K562 (cell line): ENCODE data around the gene TTLL4. TPM values are rescaled to one million over a fixed set of nuclear protein-coding genes. Genes with fewer than 3 reads are reported as not detected.

Experiments
- ATAC-seq: fragments of 200-7000 bp; cut with Tn5 transposase; 3 replicates; pipeline ENCODE4 v1.9.1; 2020; ENCODE audit warnings: moderate library complexity
- BruUV-seq: library from RNA; stranded (reverse); fragments of 400-500 nt; replicated peaks from 2 replicates; lab custom pipeline; 2021; lab: Mats Ljungman, UMichigan
- CTCF ChIA-PET: fragments of 300-600 bp; formaldehyde crosslinking; extraction: SDS; loops from one replicate; lab custom pipeline; 2021; ENCODE audit warnings: low intra/inter-chr PET ratio; lab: Yijun Ruan, JAX
- POLR2A ChIA-PET: fragments of 300-600, 350-650 bp; sonication (Branson Sonifier 250); formaldehyde crosslinking; extraction: SDS; loops from one replicate; lab custom pipeline; 2021; ENCODE audit warnings: antibody characterized with exemption, inconsistent platforms; lab: Yijun Ruan, JAX
- DNase-seq, 4 experiments: peaks; one replicate each; pipeline versions ENCODE4 v3.0.0 to v3.0.0-alpha.2; 2011 to 2018; ENCODE audit warnings: low spot score in 3 of 4, mixed read lengths in 3 of 4; ENCODE audit errors: extremely low read depth in 1 of 4
- FAIRE-seq: peaks from 2 replicates; lab custom pipeline; 2011; peaks lifted over from hg19 to GRCh38; lab: Jason Lieb, UNC
- H2AFZ ChIP-seq: 2 replicates; pipeline ENCODE4 v1.6.0; 2011; ENCODE audit warnings: low read depth, low read length, control low read depth, inconsistent platforms
- H3K27ac ChIP-seq: fragments of 200-600 bp; 3 replicates; pipeline ENCODE4 v1.8.0; 2011; ENCODE audit warnings: low read depth, mild to moderate bottlenecking, control low read depth, inconsistent platforms, low read length, moderate library complexity, mixed read lengths; ENCODE audit errors: extremely low read depth
- H3K27me3 ChIP-seq, 2 experiments: fragments of 300-600 bp in 1 of 2; 2 replicates in 1 of 2; 3 replicates in 1 of 2; pipeline versions ENCODE4 v1.6.0 to v1.8.0; 2011; ENCODE audit warnings: inconsistent platforms in 2 of 2, low read length in 2 of 2, mild to moderate bottlenecking in 1 of 2, mixed read lengths in 1 of 2, moderate library complexity in 1 of 2; ENCODE audit not compliant: control insufficient read depth in 2 of 2, insufficient read depth in 2 of 2
- H3K36me3 ChIP-seq: fragments of 300-600 bp; 3 replicates; pipeline ENCODE4 v1.8.0; 2011; ENCODE audit warnings: mild to moderate bottlenecking, low read length, inconsistent platforms; ENCODE audit not compliant: control insufficient read depth, insufficient read depth
- H3K4me1 ChIP-seq, 2 experiments: fragments of 200-600 bp in 1 of 2; replicated peaks in 1 of 2; 2 replicates in 1 of 2; 3 replicates in 1 of 2; pipeline versions ENCODE4 v1.5.1 to v1.8.0; 2011; ENCODE audit warnings: inconsistent platforms in 2 of 2, low read length in 2 of 2, mild to moderate bottlenecking in 1 of 2, mixed read lengths in 1 of 2, moderate library complexity in 1 of 2; ENCODE audit not compliant: control insufficient read depth in 2 of 2, insufficient read depth in 2 of 2
- H3K4me2 ChIP-seq: 2 replicates; pipeline ENCODE4 v1.6.1; 2011; ENCODE audit warnings: low read length, control low read depth, inconsistent platforms, mixed read lengths; ENCODE audit not compliant: insufficient read depth
- H3K4me3 ChIP-seq: fragments of 200-600 bp; sonication (generic), shearing (Covaris generic); 2 replicates; pipeline ENCODE4 v1.5.1; 2016; ENCODE audit warnings: control low read depth, inconsistent platforms
- H3K79me2 ChIP-seq: fragments of 200-600 bp; 3 replicates; pipeline ENCODE4 v1.8.0; 2011; ENCODE audit warnings: low read length, inconsistent platforms; ENCODE audit not compliant: control insufficient read depth, insufficient read depth
- H3K9ac ChIP-seq, 2 experiments: 2 replicates each; pipeline versions ENCODE4 v1.6.0 to v1.6.1; 2011; ENCODE audit warnings: low read depth in 2 of 2, low read length in 2 of 2, control low read depth in 1 of 2, inconsistent platforms in 1 of 2, mild to moderate bottlenecking in 1 of 2, mixed read lengths in 1 of 2; ENCODE audit not compliant: insufficient read depth in 1 of 2
- H3K9me1 ChIP-seq: one replicate; pipeline ENCODE4 v1.6.0; 2011; ENCODE audit warnings: inconsistent platforms, mild to moderate bottlenecking, low read length, moderate library complexity; ENCODE audit not compliant: control insufficient read depth, insufficient read depth
- H3K9me3 ChIP-seq: replicated peaks from 2 replicates; pipeline ENCODE4 v1.5.1; 2011; ENCODE audit warnings: low read depth, low read length, inconsistent platforms; ENCODE audit not compliant: control insufficient read depth, insufficient read depth
- H4K20me1 ChIP-seq: replicated peaks from 2 replicates; pipeline ENCODE4 v1.6.1; 2011; ENCODE audit warnings: low read length, inconsistent platforms, mixed read lengths; ENCODE audit not compliant: control insufficient read depth, insufficient read depth
- ARID2 ChIP-seq: fragments of 450-650 bp; IDR thresholded peaks from 2 replicates; pipeline ENCODE4 v1.6.1; 2017; ENCODE audit warnings: antibody characterized with exemption, mild to moderate bottlenecking
- KLF13 ChIP-seq: fragments of 450-650 bp; IDR thresholded peaks from 2 replicates; pipeline ENCODE4 v1.6.1; 2016; ENCODE audit warnings: missing genetic modification characterization, low read depth, mild to moderate bottlenecking, missing compliant biosample characterization, moderate library complexity, borderline replicate concordance
- KLF6 ChIP-seq: fragments of 250-450 bp; sonication (Bioruptor Pico); IDR thresholded peaks from 2 replicates; pipeline ENCODE4 v1.4.0; 2020; ENCODE audit warnings: mild to moderate bottlenecking, moderate library complexity, borderline replicate concordance
- POU5F1 ChIP-seq: fragments of 150-350 bp; IDR thresholded peaks from 2 replicates; pipeline ENCODE4 v1.6.1; 2014; ENCODE audit warnings: borderline replicate concordance, low read length, low read depth, mild to moderate bottlenecking; ENCODE audit not compliant: partially characterized antibody
- SIN3A ChIP-seq, 2 experiments: fragments of 150-350 bp in 1 of 2; IDR thresholded peaks; 2 replicates each; pipeline ENCODE4 v1.6.1; 2011 to 2016; ENCODE audit warnings: borderline replicate concordance in 2 of 2, low read depth in 2 of 2, low read length in 2 of 2, mild to moderate bottlenecking in 2 of 2, moderate library complexity in 2 of 2; ENCODE audit not compliant: control insufficient read depth in 1 of 2
- TAF7 ChIP-seq: fragments of 450-650 bp; IDR thresholded peaks from 2 replicates; pipeline ENCODE4 v1.6.1; 2016; ENCODE audit warnings: missing genetic modification characterization, missing compliant biosample characterization
- ZNF12 ChIP-seq: sonication (generic); formaldehyde crosslinking; IDR thresholded peaks from 2 replicates; pipeline ENCODE4 v1.4.0; 2020; ENCODE audit warnings: mild to moderate bottlenecking, missing genetic modification reagents
- ZNF316 ChIP-seq: fragments of 450-650 bp; IDR thresholded peaks from 2 replicates; pipeline ENCODE4 v1.6.1; 2016
- ZNF586 ChIP-seq: fragments of 450-650 bp; formaldehyde crosslinking; conservative IDR thresholded peaks from 2 replicates; pipeline ENCODE4 v1.4.0; 2020; ENCODE audit warnings: mild to moderate bottlenecking, moderate library complexity
- ZNF639 ChIP-seq, 2 experiments: fragments of 200-800 bp in 1 of 2; sonication (Bioruptor generic) in 1 of 2; sonication (generic) in 1 of 2; formaldehyde crosslinking in 1 of 2; IDR thresholded peaks in 1 of 2; conservative IDR thresholded peaks in 1 of 2; 2 replicates each; pipeline versions ENCODE4 v1.5.0 to v1.6.1; 2016 to 2020; ENCODE audit warnings: missing compliant biosample characterization in 1 of 2, missing genetic modification characterization in 1 of 2, missing genetic modification reagents in 1 of 2
- ZNF764 ChIP-seq: fragments of 250-450 bp; sonication (Bioruptor Pico); IDR thresholded peaks from 2 replicates; pipeline ENCODE4 v1.4.0; 2020; ENCODE audit warnings: low read depth, mild to moderate bottlenecking, moderate library complexity
- WGBS: fragments of 100-300 bp; shearing (Covaris generic); methylation state at CpG from one replicate; pipeline ENCODE4 v1.1.6; 2016; ENCODE audit warnings: low coverage, mixed read lengths; ENCODE audit not compliant: insufficient coverage; ENCODE audit errors: missing lambda C conversion rate; 5-methylcytosine and 5-hydroxymethylcytosine counted together
- in situ Hi-C: fragments of 300-500 bp; cut with MboI; formaldehyde crosslinking; loops from 4 replicates; pipeline ENCODE4 v1.15.0; 2018; ENCODE audit warnings: inconsistent platforms, mixed read lengths
- intact Hi-C: fragments of 100-400 bp; cut with micrococcal nuclease; formaldehyde crosslinking; loops from 2 replicates; pipeline ENCODE4 v1.14.2; 2022
- polyA plus RNA-seq, 8 experiments: library from polyadenylated mRNA; depleted of rRNA in 4 of 8; stranded (reverse) in 5 of 8; unstranded in 3 of 8; fragments of >200 nt; fragmentation: Nextera tagmentation in 2 of 8; fragmentation: Illumina TruSeq in 1 of 8; extraction: Ambion mirVana in 2 of 8; extraction: Trizol in 1 of 8; gene quantifications; 2 replicates each; pipeline versions ENCODE4 v1.2.1 to v1.2.3, GENCODE V29; 2011 to 2014; ENCODE audit warnings: inconsistent platforms in 1 of 8, missing spikeins in 1 of 8
- total RNA-seq, 7 experiments: library from RNA; depleted of rRNA in 6 of 7; stranded (reverse); fragments of >200 nt in 6 of 7; fragmentation: Illumina TruSeq in 2 of 7; extraction: Trizol in 2 of 7; gene quantifications; 2 replicates each; pipeline versions ENCODE4 v1.2.1 to v1.2.3, GENCODE V29; 2011 to 2021; ENCODE audit warnings: low replicate concordance in 1 of 7
- TF ChIP-seq, protein P1 (sequence below): fragments of 250-450 bp; sonication (Bioruptor Pico); IDR thresholded peaks from 2 replicates; pipeline ENCODE4 v1.8.0; 2021; ENCODE audit warnings: borderline replicate concordance, mild to moderate bottlenecking, moderate library complexity; ENCODE audit not compliant: poor library complexity, severe bottlenecking
- TF ChIP-seq, protein P2 (sequence below), 2 experiments: IDR thresholded peaks; 2 replicates each; pipeline ENCODE4 v1.6.1; 2012; ENCODE audit warnings: improper control_type of control experiment in 2 of 2, low read depth in 2 of 2, low read length in 2 of 2, borderline replicate concordance in 1 of 2

TTLL4 gene
- total and polyA plus RNA-seq, 9 of the 15 experiments (the other 6 are each of a cell fraction or from before 2014, with no cell fraction given) = 12.6 to 67.5 (median 24.5) TPM

DNA sequence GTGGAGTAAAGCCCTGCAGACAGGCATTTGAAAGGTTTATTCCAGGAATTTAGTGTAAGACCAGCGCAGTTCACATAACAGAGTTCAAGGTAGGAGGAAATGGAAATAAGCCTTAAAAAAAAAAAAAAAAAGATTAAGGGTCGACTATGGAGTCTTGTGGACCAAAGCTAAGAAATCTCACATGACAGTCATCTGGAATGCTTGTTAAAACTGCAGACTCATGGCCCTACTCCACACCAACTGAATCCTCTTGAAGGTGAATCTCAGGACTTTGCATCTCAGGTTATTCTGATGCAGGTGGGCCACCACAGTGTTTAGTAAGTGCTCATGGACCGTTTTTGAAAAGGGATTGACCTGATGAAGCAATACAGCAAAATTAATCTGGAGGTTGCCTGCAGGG is 8.8 kb downstream of the TTLL4 start (continued):
- TF ChIP-seq KLF13 (tag) = no peak
- peak; percentile 81 for TF ChIP-seq ZNF316
- TF ChIP-seq ZNF12 = no peak
- TF ChIP-seq SIN3A (IDR thresholded peaks at IDR 0.05; ENCODE audit: borderline replicate concordance in 2 of 2, control insufficient read depth in 1 of 2, low read depth in 2 of 2, low read length in 2 of 2) = no peak
- TF ChIP-seq ZNF639 (CRISPR knock-in tag; conservative IDR thresholded peaks at IDR 0.05 in 1 of 2, IDR thresholded peaks at IDR 0.05 in 1 of 2) = no peak

DNA sequence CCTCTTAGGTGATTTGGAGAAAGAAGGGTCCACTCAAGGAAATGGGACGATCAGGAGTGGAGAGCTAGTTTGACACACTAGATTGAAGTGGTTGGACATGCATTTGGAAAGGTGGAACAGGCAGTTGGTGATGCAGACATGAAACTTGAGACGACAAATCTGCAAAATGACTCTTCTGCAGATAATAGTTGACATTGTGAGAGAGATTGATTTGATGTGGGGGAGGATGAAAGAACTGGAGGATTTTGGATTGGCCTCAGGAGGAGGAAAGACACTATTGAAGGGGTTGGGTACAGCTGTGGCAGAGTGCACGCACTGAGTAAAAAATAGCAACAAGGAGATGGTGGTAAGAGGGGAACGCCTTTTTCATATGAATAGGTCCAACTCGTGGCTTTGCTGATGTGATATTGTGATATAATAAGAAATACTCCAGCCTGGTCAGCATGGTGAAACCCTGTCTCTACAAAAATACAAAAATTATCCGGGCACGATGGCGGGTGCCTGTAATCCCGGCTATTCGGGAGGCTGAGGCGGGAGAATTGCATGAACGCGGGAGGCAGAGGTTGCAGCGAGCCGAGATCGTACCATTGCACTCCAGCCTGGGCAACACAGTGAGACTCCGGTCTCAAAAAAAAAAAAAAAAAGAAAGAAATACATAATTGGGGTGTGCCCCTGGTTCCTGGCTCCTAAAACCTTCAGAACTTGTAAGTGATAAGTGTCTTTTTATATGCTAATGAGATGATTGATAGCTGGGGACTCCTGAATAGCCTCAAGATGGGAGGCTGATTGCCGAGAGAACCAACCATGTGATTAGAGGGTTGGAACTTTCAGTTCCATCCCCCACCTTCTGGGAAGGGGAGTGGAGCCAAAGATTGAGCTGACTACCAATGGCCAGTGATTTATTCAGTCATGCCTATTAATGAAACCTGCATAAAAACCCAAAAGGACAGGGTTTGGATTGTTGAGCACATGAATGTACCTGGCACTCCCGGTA is 9.7 kb downstream of the TTLL4 start:
- peaks cover 66% of the 10 kb centered on the region for H3K79me2 ChIP-seq
- BruUV-seq = no TSS peak
- no peak overlapping the region for H3K4me2 ChIP-seq
- H3K27ac ChIP-seq = no peak overlapping the region
- CTCF ChIA-PET = no interaction called here
- FAIRE-seq = no peak
- ATAC-seq = no peak
- no peak overlapping the region for H3K9ac ChIP-seq
- H2AFZ ChIP-seq = no peak overlapping the region
- DNase-seq = no peak
- H3K4me1 ChIP-seq = peaks cover 19 to 44% of the 10 kb centered on the region in 2 experiments
- no peak overlapping the region for H3K4me3 ChIP-seq
- peaks cover 22% of the 10 kb centered on the region for H3K36me3 ChIP-seq
- WGBS = 72% methylated on average over 13 of the region's 19 CpGs
- no peaks in the 10 kb centered on the region for H3K9me3 ChIP-seq
- POLR2A ChIA-PET = interaction anchor here (0.6 to 1.4 kb wide), 5 partner anchors 9 to 26 kb away, joined by 3 to 7 read pairs (median 3); partner anchors contain the start of gene TTLL4
- in situ Hi-C loops = loop anchor here (10.0 kb wide), 1 partner anchor 124 kb away; no protein-coding TSS in a partner anchor
- H3K9me1 ChIP-seq = peaks cover 2% of the 10 kb centered on the region
- no peaks in the 10 kb centered on the region for H3K27me3 ChIP-seq
- intact Hi-C loops = no loop called here
- peaks cover 7% of the 10 kb centered on the region; the same call in 1 of the 2 replicates for H4K20me1 ChIP-seq
- no peak for TF ChIP-seq SIN3A (IDR thresholded peaks at IDR 0.05; ENCODE audit: borderline replicate concordance in 2 of 2, control insufficient read depth in 1 of 2, low read depth in 2 of 2, low read length in 2 of 2)
- TF ChIP-seq ARID2 = no peak
- TF ChIP-seq, protein P1, sequence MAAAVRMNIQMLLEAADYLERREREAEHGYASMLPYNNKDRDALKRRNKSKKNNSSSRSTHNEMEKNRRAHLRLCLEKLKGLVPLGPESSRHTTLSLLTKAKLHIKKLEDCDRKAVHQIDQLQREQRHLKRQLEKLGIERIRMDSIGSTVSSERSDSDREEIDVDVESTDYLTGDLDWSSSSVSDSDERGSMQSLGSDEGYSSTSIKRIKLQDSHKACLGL = no peak
- no peak for TF ChIP-seq KLF6 (CRISPR knock-in tag)
- TF ChIP-seq, protein P2, sequence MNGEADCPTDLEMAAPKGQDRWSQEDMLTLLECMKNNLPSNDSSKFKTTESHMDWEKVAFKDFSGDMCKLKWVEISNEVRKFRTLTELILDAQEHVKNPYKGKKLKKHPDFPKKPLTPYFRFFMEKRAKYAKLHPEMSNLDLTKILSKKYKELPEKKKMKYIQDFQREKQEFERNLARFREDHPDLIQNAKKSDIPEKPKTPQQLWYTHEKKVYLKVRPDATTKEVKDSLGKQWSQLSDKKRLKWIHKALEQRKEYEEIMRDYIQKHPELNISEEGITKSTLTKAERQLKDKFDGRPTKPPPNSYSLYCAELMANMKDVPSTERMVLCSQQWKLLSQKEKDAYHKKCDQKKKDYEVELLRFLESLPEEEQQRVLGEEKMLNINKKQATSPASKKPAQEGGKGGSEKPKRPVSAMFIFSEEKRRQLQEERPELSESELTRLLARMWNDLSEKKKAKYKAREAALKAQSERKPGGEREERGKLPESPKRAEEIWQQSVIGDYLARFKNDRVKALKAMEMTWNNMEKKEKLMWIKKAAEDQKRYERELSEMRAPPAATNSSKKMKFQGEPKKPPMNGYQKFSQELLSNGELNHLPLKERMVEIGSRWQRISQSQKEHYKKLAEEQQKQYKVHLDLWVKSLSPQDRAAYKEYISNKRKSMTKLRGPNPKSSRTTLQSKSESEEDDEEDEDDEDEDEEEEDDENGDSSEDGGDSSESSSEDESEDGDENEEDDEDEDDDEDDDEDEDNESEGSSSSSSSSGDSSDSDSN (IDR thresholded peaks at IDR 0.05; ENCODE audit: borderline replicate concordance in 1 of 2, low read depth in 2 of 2, low read length in 2 of 2) = no peak
- no peak for TF ChIP-seq TAF7 (tag)
- no peak for TF ChIP-seq ZNF764 (CRISPR knock-in tag)
- no peak for TF ChIP-seq POU5F1
- TF ChIP-seq ZNF586 (CRISPR knock-in tag) = no peak
